HL-60 (cell line): ENCODE measurements around the gene SACM1L.

ENCODE experiments used
- CTCF ChIP-seq: IDR thresholded peaks from one replicate; pipeline ENCODE4 v1.5.1; 2011; ENCODE audit warnings: low read length, control low read depth, inconsistent platforms; ENCODE audit not compliant: insufficient read depth
- POLR2AphosphoS5 ChIP-seq: IDR thresholded peaks from 2 replicates; pipeline ENCODE4 v1.6.1; 2012; ENCODE audit warnings: low read depth
- SPI1 ChIP-seq: IDR thresholded peaks from 2 replicates; pipeline ENCODE4 v1.6.1; 2012; ENCODE audit warnings: low read depth, mild to moderate bottlenecking, borderline replicate concordance

GRCh38 chr3:45657853-45658252, 31.3 kb upstream of the SACM1L start:
- no peak for TF ChIP-seq POLR2AphosphoS5
- no peak for TF ChIP-seq CTCF
- no peak for TF ChIP-seq SPI1
